Thyroid gland (tissue), 4 donors: ENCODE data around the gene VPS45.
"Not testable (repeated sequence)": the region's sequence is repeated elsewhere in the genome, so short reads cannot be mapped to it uniquely, and the experiment has no call there.

Experiments
- POLR2A ChIP-seq, 2 donors: fragments of 450-650 bp; IDR thresholded peaks; one replicate each; pipeline ENCODE4 v1.6.1; 2017; ENCODE audit warnings: antibody characterized with exemption in 2 of 2, mild to moderate bottlenecking in 2 of 2, moderate library complexity in 1 of 2
- TF ChIP-seq, protein P1 (sequence below), 6 experiments: fragments of 200-600 bp in 3 of 6; fragments of 450-650 bp in 3 of 6; sonication (generic) in 3 of 6; IDR thresholded peaks; one replicate each; pipeline ENCODE4 v1.5.1; 2016 to 2019; ENCODE audit warnings: antibody characterized with exemption in 6 of 6, mild to moderate bottlenecking in 2 of 6, inconsistent platforms in 1 of 6, moderate library complexity in 1 of 6

DNA sequence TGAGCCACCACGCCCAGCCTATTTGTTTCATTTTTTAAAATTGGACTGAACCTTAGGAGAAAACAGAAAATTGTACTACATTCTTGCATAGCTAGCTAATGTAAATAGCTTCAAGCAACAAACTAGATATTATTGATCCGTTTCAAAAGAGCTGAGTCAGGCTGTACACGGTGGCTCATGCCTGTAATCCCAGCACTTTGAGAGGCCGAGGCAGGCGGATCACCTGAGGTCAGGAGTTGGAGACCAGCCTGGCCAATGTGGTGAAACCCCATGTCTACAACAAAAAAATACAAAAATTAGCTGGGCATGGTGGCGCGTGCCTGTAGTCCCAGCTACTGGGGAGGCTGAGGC lies 118.8 kb downstream of the VPS45 start:
- not testable (repeated sequence) for TF ChIP-seq POLR2A (IDR thresholded peaks at IDR 0.05)
- TF ChIP-seq, protein P1, sequence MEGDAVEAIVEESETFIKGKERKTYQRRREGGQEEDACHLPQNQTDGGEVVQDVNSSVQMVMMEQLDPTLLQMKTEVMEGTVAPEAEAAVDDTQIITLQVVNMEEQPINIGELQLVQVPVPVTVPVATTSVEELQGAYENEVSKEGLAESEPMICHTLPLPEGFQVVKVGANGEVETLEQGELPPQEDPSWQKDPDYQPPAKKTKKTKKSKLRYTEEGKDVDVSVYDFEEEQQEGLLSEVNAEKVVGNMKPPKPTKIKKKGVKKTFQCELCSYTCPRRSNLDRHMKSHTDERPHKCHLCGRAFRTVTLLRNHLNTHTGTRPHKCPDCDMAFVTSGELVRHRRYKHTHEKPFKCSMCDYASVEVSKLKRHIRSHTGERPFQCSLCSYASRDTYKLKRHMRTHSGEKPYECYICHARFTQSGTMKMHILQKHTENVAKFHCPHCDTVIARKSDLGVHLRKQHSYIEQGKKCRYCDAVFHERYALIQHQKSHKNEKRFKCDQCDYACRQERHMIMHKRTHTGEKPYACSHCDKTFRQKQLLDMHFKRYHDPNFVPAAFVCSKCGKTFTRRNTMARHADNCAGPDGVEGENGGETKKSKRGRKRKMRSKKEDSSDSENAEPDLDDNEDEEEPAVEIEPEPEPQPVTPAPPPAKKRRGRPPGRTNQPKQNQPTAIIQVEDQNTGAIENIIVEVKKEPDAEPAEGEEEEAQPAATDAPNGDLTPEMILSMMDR (IDR thresholded peaks at IDR 0.05): not testable (repeated sequence)
